ENCODE data around the gene STAB1.

DNA sequence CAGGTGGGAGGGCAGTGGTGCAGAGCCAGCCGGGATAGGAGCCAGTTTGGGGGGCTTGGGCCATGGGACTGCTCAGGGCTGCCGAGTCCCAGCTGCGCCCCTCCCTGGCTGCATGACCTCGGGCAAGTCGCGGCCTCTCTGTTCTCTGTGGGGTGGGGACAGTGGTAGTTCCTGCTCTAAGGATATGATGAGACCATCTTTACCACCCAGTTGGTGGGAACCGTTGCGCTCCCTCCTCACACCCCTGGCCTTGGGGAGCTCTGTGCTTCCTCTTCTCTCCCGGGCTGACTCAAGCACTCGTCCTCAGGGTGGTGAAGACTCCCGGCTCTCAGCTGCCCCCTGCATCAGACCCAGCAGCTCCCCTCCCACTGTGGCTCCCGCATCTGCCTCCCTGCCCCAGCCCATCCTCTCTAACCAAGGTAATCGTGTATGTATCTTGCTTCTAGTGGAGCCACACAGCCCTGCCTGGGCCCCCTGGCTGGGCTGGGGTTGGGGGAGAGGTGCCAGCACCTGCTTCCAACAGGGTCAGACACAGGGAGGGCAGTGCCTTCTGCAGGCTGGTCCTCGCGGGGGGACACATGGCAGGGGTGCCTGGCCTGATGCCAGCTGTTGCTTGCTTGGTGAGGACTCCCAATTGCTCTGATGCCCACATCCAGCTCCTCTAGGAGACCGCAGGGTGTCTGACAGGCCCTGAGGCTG is 15.1 kb upstream of the STAB1 start:
- TF ChIP-seq, protein P1, sequence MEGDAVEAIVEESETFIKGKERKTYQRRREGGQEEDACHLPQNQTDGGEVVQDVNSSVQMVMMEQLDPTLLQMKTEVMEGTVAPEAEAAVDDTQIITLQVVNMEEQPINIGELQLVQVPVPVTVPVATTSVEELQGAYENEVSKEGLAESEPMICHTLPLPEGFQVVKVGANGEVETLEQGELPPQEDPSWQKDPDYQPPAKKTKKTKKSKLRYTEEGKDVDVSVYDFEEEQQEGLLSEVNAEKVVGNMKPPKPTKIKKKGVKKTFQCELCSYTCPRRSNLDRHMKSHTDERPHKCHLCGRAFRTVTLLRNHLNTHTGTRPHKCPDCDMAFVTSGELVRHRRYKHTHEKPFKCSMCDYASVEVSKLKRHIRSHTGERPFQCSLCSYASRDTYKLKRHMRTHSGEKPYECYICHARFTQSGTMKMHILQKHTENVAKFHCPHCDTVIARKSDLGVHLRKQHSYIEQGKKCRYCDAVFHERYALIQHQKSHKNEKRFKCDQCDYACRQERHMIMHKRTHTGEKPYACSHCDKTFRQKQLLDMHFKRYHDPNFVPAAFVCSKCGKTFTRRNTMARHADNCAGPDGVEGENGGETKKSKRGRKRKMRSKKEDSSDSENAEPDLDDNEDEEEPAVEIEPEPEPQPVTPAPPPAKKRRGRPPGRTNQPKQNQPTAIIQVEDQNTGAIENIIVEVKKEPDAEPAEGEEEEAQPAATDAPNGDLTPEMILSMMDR (conservative IDR thresholded peaks at IDR 0.05 in 1 of 2, IDR thresholded peaks at IDR 0.05 in 1 of 2; ENCODE audit: low read depth in 1 of 2, low read length in 2 of 2), result no peak
- TF ChIP-seq EZH2 (IDR thresholded peaks at IDR 0.05; ENCODE audit: low read length, missing control alignments), result no peak
